GM23338 (cell line): Measurements from ENCODE around the gene TXNL4B. TPM values are rescaled to one million over a fixed set of nuclear protein-coding genes. Genes with fewer than 3 reads are reported as not detected.

Source experiments
- ATAC-seq: fragments of 200-7000 bp; cut with Tn5 transposase; 3 replicates; pipeline ENCODE4 v1.9.1; 2020
- DNase-seq: peaks from one replicate; pipeline ENCODE4 v3.0.0-alpha.2; 2015; ENCODE audit warnings: low spot score
- H2AFZ ChIP-seq: fragments of 200-600 bp; sonication (generic); 2 replicates; pipeline ENCODE4 v1.8.0; 2016; ENCODE audit warnings: antibody characterized with exemption, mild to moderate bottlenecking, moderate library complexity
- H3F3A ChIP-seq: fragments of 200-600 bp; sonication (generic); replicated peaks from 2 replicates; pipeline ENCODE4 v1.8.0; 2017; ENCODE audit warnings: antibody characterized with exemption, mixed run types, low read depth
- H3K27ac ChIP-seq: fragments of 200-600 bp; sonication (generic); 2 replicates; pipeline ENCODE4 v1.6.1; 2016; ENCODE audit warnings: low read depth
- H3K27me3 ChIP-seq: fragments of 200-600 bp; sonication (generic); 2 replicates; pipeline ENCODE4 v1.8.0; 2016; ENCODE audit warnings: mild to moderate bottlenecking, mixed run types, moderate library complexity; ENCODE audit not compliant: insufficient read depth
- H3K36me3 ChIP-seq: fragments of 200-600 bp; sonication (generic); 2 replicates; pipeline ENCODE4 v1.8.0; 2016; ENCODE audit warnings: mild to moderate bottlenecking; ENCODE audit not compliant: insufficient read depth
- H3K4me1 ChIP-seq: fragments of 200-600 bp; sonication (generic); 2 replicates; pipeline ENCODE4 v1.8.0; 2016; ENCODE audit warnings: mild to moderate bottlenecking, moderate library complexity; ENCODE audit not compliant: insufficient read depth
- H3K4me2 ChIP-seq: fragments of 200-600 bp; sonication (generic); 2 replicates; pipeline ENCODE4 v1.7.1; 2017; ENCODE audit warnings: mixed run types
- H3K4me3 ChIP-seq: fragments of 200-600 bp; sonication (generic); 2 replicates; pipeline ENCODE4 v1.6.1; 2016; ENCODE audit warnings: mixed run types
- H3K79me2 ChIP-seq: fragments of 200-600 bp; sonication (generic); replicated peaks from 2 replicates; pipeline ENCODE4 v1.8.0; 2017; ENCODE audit warnings: mild to moderate bottlenecking; ENCODE audit not compliant: insufficient read depth
- H3K9me2 ChIP-seq: fragments of 200-600 bp; sonication (generic); 2 replicates; pipeline ENCODE4 v1.8.0; 2017; ENCODE audit not compliant: insufficient read depth
- H4K20me1 ChIP-seq: fragments of 200-600 bp; sonication (generic); replicated peaks from 2 replicates; pipeline ENCODE4 v1.8.0; 2017; ENCODE audit warnings: mild to moderate bottlenecking; ENCODE audit not compliant: insufficient read depth
- H3K27ac Mint-ChIP-seq: 2 replicates; pipeline ENCODE4 v1.8.0; 2020; ENCODE audit warnings: inconsistent platforms, mild to moderate bottlenecking, moderate library complexity, mixed read lengths
- H3K27me3 Mint-ChIP-seq: 3 replicates; pipeline ENCODE4 v1.8.0; 2022; ENCODE audit warnings: low read depth, mild to moderate bottlenecking, moderate library complexity, mixed read lengths, inconsistent platforms; ENCODE audit not compliant: insufficient read depth, poor library complexity
- H3K36me3 Mint-ChIP-seq: 3 replicates; pipeline ENCODE4 v1.8.0; 2021; ENCODE audit warnings: low read depth, mild to moderate bottlenecking, inconsistent platforms, moderate library complexity, mixed read lengths
- H3K4me1 Mint-ChIP-seq: 3 replicates; pipeline ENCODE4 v1.8.0; 2020; ENCODE audit warnings: mild to moderate bottlenecking, inconsistent platforms, mixed read lengths
- H3K4me3 Mint-ChIP-seq: 3 replicates; pipeline ENCODE4 v1.8.0; 2021; ENCODE audit warnings: moderate library complexity, mild to moderate bottlenecking, inconsistent platforms, mixed read lengths
- H3K9me3 Mint-ChIP-seq: 3 replicates; pipeline ENCODE4 v1.8.0; 2020; ENCODE audit warnings: moderate library complexity, mild to moderate bottlenecking, inconsistent platforms, mixed read lengths
- CREB1 ChIP-seq: fragments of 250-450 bp; sonication (Bioruptor Pico); IDR thresholded peaks from 2 replicates; pipeline ENCODE4 v1.5.0; 2020; ENCODE audit warnings: low read depth, mild to moderate bottlenecking, moderate library complexity
- CTCF ChIP-seq, 2 experiments: fragments of 200-600 bp in 1 of 2; sonication (generic) in 1 of 2; conservative IDR thresholded peaks; 2 replicates each; pipeline versions ENCODE4 v1.5.1 to v1.6.1; 2016 to 2017; ENCODE audit warnings: antibody characterized with exemption in 2 of 2, low read depth in 2 of 2, mild to moderate bottlenecking in 2 of 2, moderate library complexity in 1 of 2
- ETS1 ChIP-seq: IDR thresholded peaks from 2 replicates; pipeline ENCODE4 v1.6.1; 2016; ENCODE audit warnings: antibody characterized with exemption
- EZH2 ChIP-seq: fragments of 200-600 bp; sonication (generic); IDR thresholded peaks from one replicate; pipeline ENCODE4 v1.8.0; 2017; ENCODE audit warnings: antibody characterized with exemption, mild to moderate bottlenecking, low read depth; ENCODE audit not compliant: unreplicated experiment
- EZH2phosphoT487 ChIP-seq: fragments of 200-600 bp; sonication (generic); IDR thresholded peaks from one replicate; pipeline ENCODE4 v1.8.1; 2018; ENCODE audit warnings: antibody characterized with exemption; ENCODE audit not compliant: unreplicated experiment
- JUNB ChIP-seq: IDR thresholded peaks from one replicate; pipeline ENCODE4 v1.6.1; 2016; ENCODE audit warnings: antibody characterized with exemption; ENCODE audit not compliant: unreplicated experiment
- NANOG ChIP-seq: IDR thresholded peaks from 2 replicates; pipeline ENCODE4 v1.6.1; 2016; ENCODE audit warnings: antibody characterized with exemption, borderline replicate concordance
- POLR2AphosphoS5 ChIP-seq: IDR thresholded peaks from 2 replicates; pipeline ENCODE4 v1.6.1; 2016; ENCODE audit warnings: antibody characterized with exemption, low read depth
- REST ChIP-seq: IDR thresholded peaks from one replicate; pipeline ENCODE4 v1.6.1; 2018; ENCODE audit warnings: antibody characterized with exemption; ENCODE audit not compliant: unreplicated experiment
- STAT1 ChIP-seq: IDR thresholded peaks from one replicate; pipeline ENCODE4 v1.6.1; 2016; ENCODE audit warnings: antibody characterized with exemption; ENCODE audit not compliant: unreplicated experiment
- ZNF114 ChIP-seq: fragments of 250-450 bp; sonication (Bioruptor Pico); IDR thresholded peaks from 2 replicates; pipeline ENCODE4 v1.5.0; 2020; ENCODE audit warnings: mild to moderate bottlenecking, moderate library complexity
- ZNF331 ChIP-seq: fragments of 250-450 bp; sonication (Bioruptor Pico); IDR thresholded peaks from 2 replicates; pipeline ENCODE4 v1.5.0; 2020; ENCODE audit warnings: low read depth, mild to moderate bottlenecking, moderate library complexity
- ZNF462 ChIP-seq: fragments of 250-450 bp; sonication (Bioruptor Pico); IDR thresholded peaks from 2 replicates; pipeline ENCODE4 v1.5.0; 2020; ENCODE audit warnings: mild to moderate bottlenecking, moderate library complexity
- polyA plus RNA-seq: library from polyadenylated mRNA; unstranded; fragments of >200 nt; fragmentation: Nextera tagmentation; extraction: Ambion mirVana; gene quantifications from 2 replicates; pipeline ENCODE4 v1.2.1, GENCODE V29; 2016
- total RNA-seq: library from RNA; depleted of rRNA; stranded (reverse); fragments of >200 nt; shearing (Covaris generic); gene quantifications from 2 replicates; pipeline ENCODE4 v1.2.3, GENCODE V29; 2014

Gene TXNL4B
- total and polyA plus RNA-seq, 2 experiments from 2014 or later, result 3.7 to 8.9 TPM

- TF ChIP-seq ZNF462, result no peak
Observed at GRCh38 chr16:72049110-72049509, 44.3 kb downstream of the TXNL4B start (continued).

GRCh38 chr16:72044825-72045359, 48.5 kb downstream of the TXNL4B start:
- 0 out of 3 replicates have a peak, but pooled peaks cover 2% of the 10 kb centered on the region for H3K36me3 Mint-ChIP-seq
- DNase-seq (no peak), ATAC-seq (no peak)
- Histone ChIP-seq H3K4me3 (no peak overlapping the region), H2AFZ (no peak overlapping the region), H3K27ac (no peak overlapping the region), H3K36me3 (no peaks in the 10 kb centered on the region), H3K79me2 (no peaks in the 10 kb centered on the region), H3K27me3 (no peaks in the 10 kb centered on the region), H3K4me2 (no peak overlapping the region), H4K20me1 (no peaks in the 10 kb centered on the region), H3K4me1 (no peaks in the 10 kb centered on the region), H3K9me2 (no peaks in the 10 kb centered on the region), H3F3A (no peaks in the 10 kb centered on the region)
- H3K9me3 Mint-ChIP-seq, result peaks cover 11% of the 10 kb centered on the region
- H3K4me1 Mint-ChIP-seq, result no peaks in the 10 kb centered on the region
- no peak overlapping the region for H3K4me3 Mint-ChIP-seq
- H3K27me3 Mint-ChIP-seq, result peaks cover 4% of the 10 kb centered on the region
- no peak overlapping the region for H3K27ac Mint-ChIP-seq
- TF ChIP-seq ETS1, result no peak
- TF ChIP-seq CTCF (conservative IDR thresholded peaks at IDR 0.05; ENCODE audit: low read depth in 2 of 2), result no peak
- TF ChIP-seq ZNF331 (CRISPR knock-in tag), result no peak
- TF ChIP-seq ZNF114 (CRISPR knock-in tag), result no peak
- TF ChIP-seq EZH2phosphoT487, result no peak
- no peak for TF ChIP-seq STAT1
- TF ChIP-seq JUNB, result no peak
- TF ChIP-seq REST, result no peak
- no peak for TF ChIP-seq POLR2AphosphoS5
- no peak for TF ChIP-seq EZH2
- TF ChIP-seq CREB1, result no peak
- TF ChIP-seq NANOG, result no peak
